ENCODE measurements around the gene RENBP. TPM values are rescaled to one million over a fixed set of nuclear protein-coding genes. Genes with fewer than 3 reads are reported as not detected.

RENBP gene
- total and polyA plus RNA-seq, 2 of the 13 experiments (the other 11 are each of a cell fraction or from before 2014, with no cell fraction given), result 1.4 to 2.6 TPM

GRCh38 chrX:153948002-153948466 is 3.6 kb upstream of the RENBP start (continued):
- peak; percentile 56; the same call in 1 of the 2 replicates for TF ChIP-seq PRDM15 (CRISPR knock-in tag; IDR thresholded peaks at IDR 0.05)
- no peak for TF ChIP-seq MTF2 (CRISPR knock-in tag; IDR thresholded peaks at IDR 0.05; ENCODE audit: borderline replicate concordance)
- no peak for TF ChIP-seq NCOR1 (IDR thresholded peaks at IDR 0.05; ENCODE audit: borderline replicate concordance, low read length)
- TF ChIP-seq SOX5 (CRISPR knock-in tag; IDR thresholded peaks at IDR 0.05; ENCODE audit: borderline replicate concordance), result peak; percentile 57; the same call in 1 of the 2 replicates
- TF ChIP-seq TFDP2 (CRISPR knock-in tag; IDR thresholded peaks at IDR 0.05), result peak; percentile 71
- 0 out of 2 replicates have a peak, but pooled peaks have one; percentile 22 for TF ChIP-seq ARID5B (CRISPR knock-in tag; IDR thresholded peaks at IDR 0.05)
- no peak for TF ChIP-seq ZNF782 (CRISPR knock-in tag; IDR thresholded peaks at IDR 0.05; ENCODE audit: borderline replicate concordance)
- no peak for TF ChIP-seq KAT2B (IDR thresholded peaks at IDR 0.05; ENCODE audit: borderline replicate concordance, low read depth, low read length)
- TF ChIP-seq ZNF879 (CRISPR knock-in tag; IDR thresholded peaks at IDR 0.05), result 0 out of 2 replicates have a peak, but pooled peaks have one; percentile 53
- no peak for TF ChIP-seq TAF15 (IDR thresholded peaks at IDR 0.05; ENCODE audit: low read depth, low read length, poor library complexity, severe bottlenecking)
- TF ChIP-seq PAXIP1 (CRISPR knock-in tag; conservative IDR thresholded peaks at IDR 0.05), result peak; percentile 52; the same call in 1 of the 2 replicates
- TF ChIP-seq HDAC2 (CRISPR knock-in tag; IDR thresholded peaks at IDR 0.05), result peak; percentile 41; the same call in 1 of the 2 replicates
- no peak for TF ChIP-seq GABPA (IDR thresholded peaks at IDR 0.05; ENCODE audit: low read depth, low read length)
- TF ChIP-seq GABPA (CRISPR knock-in tag; IDR thresholded peaks at IDR 0.05; ENCODE audit: low read depth), result peak; percentile 82
- no peak for TF ChIP-seq PAF1 (CRISPR knock-in tag; IDR thresholded peaks at IDR 0.05)
- TF ChIP-seq ZNF10 (CRISPR knock-in tag; IDR thresholded peaks at IDR 0.05; ENCODE audit: borderline replicate concordance, low read depth), result no peak
- TF ChIP-seq NR2F6 (IDR thresholded peaks at IDR 0.05), result peak; percentile 86
- peak; percentile 88 for TF ChIP-seq NR2F6 (CRISPR knock-in tag; IDR thresholded peaks at IDR 0.05)
- TF ChIP-seq ZNF670 (CRISPR knock-in tag; IDR thresholded peaks at IDR 0.05; ENCODE audit: borderline replicate concordance), result peak; percentile 49; the same call in 1 of the 2 replicates

All from HepG2 (cell line).